Stomach (tissue), 9 donors: ENCODE results near the gene PRKCH. TPM values are rescaled to one million over a fixed set of nuclear protein-coding genes. Genes with fewer than 3 reads are reported as not detected.
A peak's percentile ranks its signal among the peaks of the same experiment; 100 is the strongest.

Experiments used
- DNase-seq, 2 donors: peaks; one replicate each; pipeline versions ENCODE4 v3.0.0 to v3.0.0-alpha.2; 2013 to 2019
- H3K27ac ChIP-seq, 5 donors: fragments of 200-600 bp in 4 of 5; sonication (generic) in 4 of 5; one replicate each; pipeline ENCODE4 v1.5.1; 2013 to 2019; ENCODE audit warnings: mild to moderate bottlenecking in 1 of 5, moderate library complexity in 1 of 5
- H3K27me3 ChIP-seq, 3 donors: fragments of 200-600 bp; sonication (generic); one replicate each; pipeline ENCODE4 v1.5.1; 2017 to 2019; ENCODE audit warnings: mixed run types in 1 of 3
- H3K36me3 ChIP-seq, 4 donors: fragments of 200-600 bp; sonication (generic); 1 replicate in 3 of 4; 2 replicates in 1 of 4; pipeline ENCODE4 v1.5.1; 2016 to 2019
- H3K4me1 ChIP-seq, 4 donors: fragments of 200-600 bp; sonication (generic); one replicate each; pipeline ENCODE4 v1.5.1; 2016 to 2019
- H3K4me3 ChIP-seq, 4 donors: fragments of 200-600 bp; sonication (generic) in 3 of 4; one replicate each; pipeline ENCODE4 v1.5.1; 2016 to 2019; ENCODE audit warnings: mild to moderate bottlenecking in 1 of 4
- H3K9me3 ChIP-seq, 4 donors: fragments of 200-600 bp; sonication (generic); one replicate each; pipeline ENCODE4 v1.5.1; 2016 to 2019
- CTCF ChIP-seq, 7 experiments: fragments of 450-650 bp in 4 of 7; fragments of 200-600 bp in 3 of 7; sonication (generic) in 3 of 7; IDR thresholded peaks; one replicate each; pipeline ENCODE4 v1.5.1; 2016 to 2019; ENCODE audit warnings: antibody characterized with exemption in 7 of 7, control low read depth in 2 of 7, mild to moderate bottlenecking in 1 of 7
- EP300 ChIP-seq: sonication (generic); formaldehyde crosslinking; IDR thresholded peaks from one replicate; pipeline ENCODE4 v1.6.1; 2017; ENCODE audit warnings: antibody characterized with exemption
- POLR2A ChIP-seq, 4 donors: fragments of 450-650 bp; IDR thresholded peaks; one replicate each; pipeline ENCODE4 v1.6.1; 2016; ENCODE audit warnings: antibody characterized with exemption in 4 of 4, control low read depth in 2 of 4, mild to moderate bottlenecking in 1 of 4, moderate library complexity in 1 of 4
- POLR2AphosphoS5 ChIP-seq, 3 donors: sonication (generic); formaldehyde crosslinking; IDR thresholded peaks; one replicate each; pipeline ENCODE4 v1.6.1; 2016; ENCODE audit warnings: antibody characterized with exemption in 3 of 3
- WGBS, 5 donors: extraction: QIAGEN DNeasy Blood & Tissue Kit in 3 of 5; methylation state at CpG; one replicate each; pipeline versions ENCODE4 v1.1.5 to v1.1.7; 2013 to 2018; 5-methylcytosine and 5-hydroxymethylcytosine counted together
- intact Hi-C: fragments of 100-400 bp; cut with DNase I; formaldehyde crosslinking; loops from one replicate; pipeline ENCODE4 v1.15.1; 2023; ENCODE audit warnings: low total_unique reads
- polyA plus RNA-seq, 3 donors: library from polyadenylated mRNA; stranded (reverse); fragments of 200-250 nt; gene quantifications; one replicate each; pipeline ENCODE4 v1.2.3, GENCODE V29; 2013
- total RNA-seq, 5 donors: library from RNA; depleted of rRNA; stranded (reverse); fragments of >200 nt; gene quantifications; one replicate each; pipeline versions ENCODE4 v1.1.0 to v1.2.3, GENCODE V29; 2014 to 2016
- donor health status: healthy with polysubstance abuse.
- donor health status: Bipolar disorder and iron deficiency.
- donor health status: healthy.

PRKCH gene
- total and polyA plus RNA-seq, 8 donors, result 5.5 to 84.0 (median 14.7) TPM

DNA sequence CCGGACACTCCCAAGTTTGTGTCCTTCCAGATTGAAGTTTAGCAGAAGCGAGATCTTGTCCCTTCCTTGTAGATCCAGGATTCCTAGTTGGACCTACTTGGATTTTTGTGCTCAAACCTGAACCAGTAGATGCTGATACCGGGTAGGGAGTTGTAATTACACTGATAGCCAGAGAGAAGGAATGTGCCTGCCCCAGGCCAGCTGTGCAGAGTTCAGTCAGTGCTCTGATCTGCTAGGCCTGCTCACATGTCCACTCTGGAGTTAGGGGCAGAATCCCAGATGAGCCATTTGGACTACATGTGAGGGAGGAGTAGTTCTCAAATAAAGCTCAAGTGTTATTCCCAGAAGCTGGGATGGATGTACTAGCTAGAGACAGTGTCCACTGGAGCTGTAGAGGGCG lies 65.7 kb downstream of the PRKCH start:
- Histone ChIP-seq H3K4me1 (peaks cover 0 to 5% (median 0%) of the 10 kb centered on the region in 4 donors), H3K27ac (no peak overlapping the region), H3K36me3 (no peaks in the 10 kb centered on the region), H3K27me3 (no peaks in the 10 kb centered on the region), H3K9me3 (no peaks in the 10 kb centered on the region), H3K4me3 (no peak overlapping the region)
- intact Hi-C loops, result no loop called here
- DNase-seq, result no peak
- 72 to 84% (median 83%) methylated on average over 4 of the region's 4 CpGs for WGBS, 5 donors
- no peak for TF ChIP-seq EP300
- no peak for TF ChIP-seq POLR2AphosphoS5 (IDR thresholded peaks at IDR 0.05)
- no peak for TF ChIP-seq CTCF (IDR thresholded peaks at IDR 0.05)
- TF ChIP-seq POLR2A (IDR thresholded peaks at IDR 0.05), result no peak

DNA sequence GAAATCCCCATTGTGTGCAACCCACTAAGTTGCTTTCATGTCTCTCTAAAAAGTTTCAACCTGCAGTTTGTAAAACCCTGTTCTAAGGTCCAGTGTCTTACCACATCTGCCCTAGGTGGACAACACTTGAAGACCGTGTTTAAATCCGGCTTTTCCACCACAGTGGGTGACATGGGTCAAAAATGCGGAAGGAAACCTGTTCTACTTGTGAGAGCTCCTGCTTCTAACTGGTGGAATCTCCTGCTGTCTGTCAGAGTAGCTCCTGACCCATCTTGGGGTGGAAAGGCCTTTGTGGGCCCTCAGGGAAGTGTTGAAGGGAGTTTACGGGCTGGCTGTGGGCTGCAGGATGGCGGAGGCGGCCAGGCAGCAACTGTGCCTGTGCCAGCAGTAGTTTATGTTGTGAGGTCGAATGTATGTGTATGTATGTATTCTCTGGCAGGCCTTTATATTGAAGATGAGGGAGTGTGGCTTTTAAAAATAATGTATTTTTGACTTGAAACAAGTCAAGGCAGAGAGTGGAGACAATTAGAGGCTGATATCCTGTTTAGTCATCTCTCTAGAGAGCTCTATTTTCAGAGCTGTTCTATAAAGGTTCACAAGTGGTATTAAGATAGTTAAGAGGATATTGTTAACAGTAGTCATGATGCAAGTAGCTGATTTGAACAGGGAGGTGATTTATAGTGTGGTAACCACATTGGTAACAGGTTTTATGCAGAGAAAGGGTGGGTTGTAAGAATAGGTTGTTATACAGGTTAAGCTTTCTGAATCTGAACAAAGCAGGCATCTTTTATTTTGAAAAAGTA lies 67.0 kb downstream of the PRKCH start:
- Histone ChIP-seq H3K4me3 (no peak overlapping the region), H3K27me3 (no peaks in the 10 kb centered on the region), H3K36me3 (no peaks in the 10 kb centered on the region), H3K4me1 (no peaks in the 10 kb centered on the region), H3K9me3 (no peaks in the 10 kb centered on the region), H3K27ac (peak overlapping the region; percentile 3 to 59 (median 11))
- intact Hi-C loops, result no loop called here
- WGBS, 5 donors, result 66 to 86% (median 73%) methylated on average over 7 of the region's 7 CpGs
- peak in 1 of 2 donors; percentile 31 for DNase-seq
- no peak for TF ChIP-seq POLR2A (IDR thresholded peaks at IDR 0.05)
- TF ChIP-seq CTCF (IDR thresholded peaks at IDR 0.05), result no peak
- TF ChIP-seq EP300, result no peak
- TF ChIP-seq POLR2AphosphoS5 (IDR thresholded peaks at IDR 0.05), result no peak

- intact Hi-C loops, result no loop called here
- TF ChIP-seq POLR2A (IDR thresholded peaks at IDR 0.05), result no peak
- TF ChIP-seq POLR2AphosphoS5 (IDR thresholded peaks at IDR 0.05), result no peak
- no peak for TF ChIP-seq CTCF (IDR thresholded peaks at IDR 0.05)
- no peak for TF ChIP-seq EP300
- H3K27ac ChIP-seq, result peak overlapping the region in 3 of 5 donors; percentile 7 to 49 (median 26)
- H3K4me3 ChIP-seq, result no peak overlapping the region
- H3K4me1 ChIP-seq, result no peaks in the 10 kb centered on the region
- H3K27me3 ChIP-seq, result no peaks in the 10 kb centered on the region
- no peak for DNase-seq
- H3K36me3 ChIP-seq, result no peaks in the 10 kb centered on the region
- no peaks in the 10 kb centered on the region for H3K9me3 ChIP-seq
- 71 to 83% (median 78%) methylated on average over 5 of the region's 5 CpGs for WGBS, 5 donors
Measured at GRCh38 chr14:61388976-61389576, 67.7 kb downstream of the PRKCH start.

GRCh38 chr14:61391119-61391518 lies 69.7 kb downstream of the PRKCH start:
- no peaks in the 10 kb centered on the region for H3K36me3 ChIP-seq
- intact Hi-C loops, result no loop called here
- no peak overlapping the region for H3K27ac ChIP-seq
- DNase-seq, result no peak
- TF ChIP-seq POLR2A (IDR thresholded peaks at IDR 0.05) (no peak), EP300 (no peak), POLR2AphosphoS5 (IDR thresholded peaks at IDR 0.05) (no peak), CTCF (IDR thresholded peaks at IDR 0.05) (no peak)
- no peaks in the 10 kb centered on the region for H3K4me1 ChIP-seq
- no peak overlapping the region for H3K4me3 ChIP-seq
- H3K9me3 ChIP-seq, result no peaks in the 10 kb centered on the region
- WGBS, 5 donors, result 53 to 72% (median 60%) methylated on average over 3 of the region's 3 CpGs
- no peaks in the 10 kb centered on the region for H3K27me3 ChIP-seq
